Progenitor cell of endocrine pancreas (in vitro differentiated cells): ENCODE data around the gene SNAPIN. TPM values are rescaled to one million over a fixed set of nuclear protein-coding genes. Genes with fewer than 3 reads are reported as not detected.

Experiments used
- DNase-seq: peaks from one replicate; pipeline ENCODE4 v3.0.0; 2021; ENCODE audit warnings: low spot score; ENCODE audit not compliant: unreplicated experiment
- H3K27ac Mint-ChIP-seq: 2 replicates; pipeline ENCODE4 v1.8.0; 2021; ENCODE audit warnings: mild to moderate bottlenecking, moderate library complexity, mixed read lengths
- H3K27me3 Mint-ChIP-seq: 2 replicates; pipeline ENCODE4 v1.8.0; 2021; ENCODE audit warnings: mixed read lengths
- H3K36me3 Mint-ChIP-seq: 2 replicates; pipeline ENCODE4 v1.8.0; 2022; ENCODE audit warnings: mixed read lengths; ENCODE audit not compliant: insufficient read depth
- H3K4me1 Mint-ChIP-seq: 2 replicates; pipeline ENCODE4 v1.8.0; 2021; ENCODE audit warnings: low read depth, mixed read lengths
- H3K4me3 Mint-ChIP-seq: 2 replicates; pipeline ENCODE4 v1.8.0; 2021; ENCODE audit warnings: low read depth, mild to moderate bottlenecking, moderate library complexity, mixed read lengths
- H3K9me3 Mint-ChIP-seq: 2 replicates; pipeline ENCODE4 v1.8.0; 2021; ENCODE audit warnings: low read depth, mixed read lengths
- CTCF ChIP-seq: fragments of 200-600 bp; sonication (generic); IDR thresholded peaks from one replicate; pipeline ENCODE4 v1.5.0; 2021; ENCODE audit warnings: antibody characterized with exemption, mild to moderate bottlenecking; ENCODE audit not compliant: unreplicated experiment
- total RNA-seq: library from RNA; stranded (reverse); gene quantifications from 2 replicates; pipeline ENCODE4 v1.2.1, GENCODE V29; 2021

The SNAPIN gene
- total RNA-seq, 1 donor from 2014 or later: 38.0 TPM

GRCh38 chr1:153643100-153643499, 15.4 kb upstream of the SNAPIN start:
- H3K4me1 Mint-ChIP-seq: peaks cover 36% of the 10 kb centered on the region
- peak overlapping the region; percentile 22 for H3K4me3 Mint-ChIP-seq
- no peaks in the 10 kb centered on the region for H3K27me3 Mint-ChIP-seq
- H3K36me3 Mint-ChIP-seq: peaks cover 43% of the 10 kb centered on the region
- TF ChIP-seq CTCF: no peak
- DNase-seq: no peak
- H3K9me3 Mint-ChIP-seq: no peaks in the 10 kb centered on the region
- no peak overlapping the region for H3K27ac Mint-ChIP-seq

GRCh38 chr1:153643816-153644215, 14.7 kb upstream of the SNAPIN start:
- H3K36me3 Mint-ChIP-seq: peaks cover 39% of the 10 kb centered on the region

GRCh38 chr1:153646672-153647345, 11.7 kb upstream of the SNAPIN start:
- Mint-ChIP-seq H3K9me3 (no peaks in the 10 kb centered on the region), H3K27ac (peak overlapping the region; percentile 88), H3K4me3 (no peak overlapping the region), H3K27me3 (no peaks in the 10 kb centered on the region), H3K4me1 (peaks cover 37% of the 10 kb centered on the region), H3K36me3 (peaks cover 27% of the 10 kb centered on the region)
- no peak for DNase-seq
- TF ChIP-seq CTCF: no peak

More at GRCh38 chr1:153643816-153644215, 14.7 kb upstream of the SNAPIN start:
- Mint-ChIP-seq H3K27me3 (no peaks in the 10 kb centered on the region), H3K9me3 (no peaks in the 10 kb centered on the region), H3K4me1 (peaks cover 33% of the 10 kb centered on the region), H3K4me3 (peak overlapping the region; percentile 22), H3K27ac (peak overlapping the region; percentile 49)
- DNase-seq: no peak
- no peak for TF ChIP-seq CTCF

- Mint-ChIP-seq H3K9me3 (no peaks in the 10 kb centered on the region), H3K36me3 (peaks cover 25% of the 10 kb centered on the region), H3K27me3 (no peaks in the 10 kb centered on the region), H3K27ac (peak overlapping the region; percentile 35), H3K4me1 (peaks cover 37% of the 10 kb centered on the region), H3K4me3 (no peak overlapping the region)
- TF ChIP-seq CTCF: no peak
- DNase-seq: no peak
Observed at GRCh38 chr1:153647346-153647714, 11.2 kb upstream of the SNAPIN start.

- Mint-ChIP-seq H3K4me3 (no peak overlapping the region), H3K27me3 (no peaks in the 10 kb centered on the region), H3K27ac (no peak overlapping the region), H3K4me1 (peaks cover 32% of the 10 kb centered on the region), H3K9me3 (no peaks in the 10 kb centered on the region), H3K36me3 (peaks cover 22% of the 10 kb centered on the region)
- no peak for TF ChIP-seq CTCF
- DNase-seq: no peak
Observed at GRCh38 chr1:153648000-153648643, 10.4 kb upstream of the SNAPIN start.
